ENCODE results near the gene PARVB.

DNA sequence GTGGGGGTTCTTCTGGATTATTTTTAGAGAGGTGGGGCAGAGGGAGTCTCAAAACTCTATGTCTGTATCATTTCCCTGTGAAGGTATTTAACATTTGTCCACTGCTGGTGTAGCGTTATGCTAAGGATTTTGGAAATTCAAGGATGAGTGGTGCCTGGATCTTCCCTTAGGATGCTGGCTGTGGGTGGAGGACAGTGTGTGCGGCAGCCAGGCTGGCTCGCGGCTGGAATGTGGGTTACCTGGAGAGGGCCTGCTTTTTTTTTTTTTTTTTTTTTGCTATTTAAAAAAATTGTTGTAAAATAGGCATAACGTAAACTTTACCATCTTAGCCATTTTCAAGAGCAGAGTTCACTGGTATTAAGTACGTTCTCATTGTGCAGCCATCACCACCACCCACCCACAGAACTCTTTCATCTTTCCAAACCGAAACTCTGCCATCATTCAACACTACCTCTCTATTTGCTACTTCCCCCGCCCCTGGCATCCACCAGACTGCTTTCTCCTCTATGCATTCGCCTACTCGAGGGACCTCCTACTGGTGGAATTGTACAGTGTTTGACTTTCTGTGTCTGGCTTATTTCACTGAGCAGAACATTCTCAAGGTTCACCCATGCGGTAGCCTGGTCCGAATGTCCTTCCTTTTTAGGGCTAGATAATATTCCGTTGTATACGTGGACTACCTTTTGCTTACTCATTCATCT, 67.1 kb downstream of the PARVB start:
- TF ChIP-seq, protein P1, sequence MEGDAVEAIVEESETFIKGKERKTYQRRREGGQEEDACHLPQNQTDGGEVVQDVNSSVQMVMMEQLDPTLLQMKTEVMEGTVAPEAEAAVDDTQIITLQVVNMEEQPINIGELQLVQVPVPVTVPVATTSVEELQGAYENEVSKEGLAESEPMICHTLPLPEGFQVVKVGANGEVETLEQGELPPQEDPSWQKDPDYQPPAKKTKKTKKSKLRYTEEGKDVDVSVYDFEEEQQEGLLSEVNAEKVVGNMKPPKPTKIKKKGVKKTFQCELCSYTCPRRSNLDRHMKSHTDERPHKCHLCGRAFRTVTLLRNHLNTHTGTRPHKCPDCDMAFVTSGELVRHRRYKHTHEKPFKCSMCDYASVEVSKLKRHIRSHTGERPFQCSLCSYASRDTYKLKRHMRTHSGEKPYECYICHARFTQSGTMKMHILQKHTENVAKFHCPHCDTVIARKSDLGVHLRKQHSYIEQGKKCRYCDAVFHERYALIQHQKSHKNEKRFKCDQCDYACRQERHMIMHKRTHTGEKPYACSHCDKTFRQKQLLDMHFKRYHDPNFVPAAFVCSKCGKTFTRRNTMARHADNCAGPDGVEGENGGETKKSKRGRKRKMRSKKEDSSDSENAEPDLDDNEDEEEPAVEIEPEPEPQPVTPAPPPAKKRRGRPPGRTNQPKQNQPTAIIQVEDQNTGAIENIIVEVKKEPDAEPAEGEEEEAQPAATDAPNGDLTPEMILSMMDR (IDR thresholded peaks at IDR 0.05), result no peak
- no peak for TF ChIP-seq POLR2A (IDR thresholded peaks at IDR 0.05)
- no peak for TF ChIP-seq EP300 (IDR thresholded peaks at IDR 0.05)
